Fibroblast of skin of abdomen (primary cell): ENCODE data around the gene CHST11.
A peak's percentile ranks its signal among the peaks of the same experiment; 100 is the strongest.
"Not testable (repeated sequence)": the region's sequence is repeated elsewhere in the genome, so short reads cannot be mapped to it uniquely, and the experiment has no call there.

Experiments
- DNase-seq: peaks from one replicate; pipeline ENCODE4 v3.0.0-alpha.2; 2013

The CHST11 gene

DNA sequence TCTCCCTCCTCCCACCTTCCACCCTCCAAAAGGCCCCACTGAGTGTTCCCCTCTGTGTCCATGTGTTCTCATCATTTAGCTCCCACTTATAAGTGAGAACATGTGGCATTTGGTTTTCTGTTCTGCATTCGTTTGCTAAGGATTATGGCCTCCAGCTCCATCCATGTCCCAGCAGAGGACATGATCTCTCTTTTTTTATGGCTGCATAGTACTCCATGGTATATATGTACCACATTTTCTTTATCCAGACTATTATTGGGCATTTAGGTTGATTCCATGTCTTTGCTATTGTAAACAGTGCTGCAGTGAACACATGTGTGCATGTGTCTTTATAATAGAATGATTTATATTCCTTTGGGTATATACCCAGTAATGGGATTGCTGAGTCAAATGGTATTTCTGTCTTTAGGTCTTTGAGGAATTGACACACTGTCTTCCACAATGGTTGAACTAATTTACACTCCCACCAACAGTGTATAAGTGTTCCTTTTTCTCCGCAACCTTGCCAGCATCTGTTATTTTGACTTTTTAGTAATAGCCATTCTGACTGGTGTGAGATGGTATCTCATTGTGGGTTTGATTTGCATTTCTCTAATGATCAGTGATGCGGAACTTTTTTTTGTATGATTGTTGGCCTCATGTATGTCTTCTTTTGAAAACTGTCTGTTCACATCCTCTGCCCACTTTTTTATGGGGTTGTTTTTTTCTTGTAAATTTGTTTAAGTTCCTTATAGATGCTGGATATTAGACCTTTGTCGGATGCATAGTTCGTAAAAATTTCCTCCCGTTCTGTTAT, 287.2 kb downstream of the CHST11 start:
- DNase-seq = not testable (repeated sequence)

DNA sequence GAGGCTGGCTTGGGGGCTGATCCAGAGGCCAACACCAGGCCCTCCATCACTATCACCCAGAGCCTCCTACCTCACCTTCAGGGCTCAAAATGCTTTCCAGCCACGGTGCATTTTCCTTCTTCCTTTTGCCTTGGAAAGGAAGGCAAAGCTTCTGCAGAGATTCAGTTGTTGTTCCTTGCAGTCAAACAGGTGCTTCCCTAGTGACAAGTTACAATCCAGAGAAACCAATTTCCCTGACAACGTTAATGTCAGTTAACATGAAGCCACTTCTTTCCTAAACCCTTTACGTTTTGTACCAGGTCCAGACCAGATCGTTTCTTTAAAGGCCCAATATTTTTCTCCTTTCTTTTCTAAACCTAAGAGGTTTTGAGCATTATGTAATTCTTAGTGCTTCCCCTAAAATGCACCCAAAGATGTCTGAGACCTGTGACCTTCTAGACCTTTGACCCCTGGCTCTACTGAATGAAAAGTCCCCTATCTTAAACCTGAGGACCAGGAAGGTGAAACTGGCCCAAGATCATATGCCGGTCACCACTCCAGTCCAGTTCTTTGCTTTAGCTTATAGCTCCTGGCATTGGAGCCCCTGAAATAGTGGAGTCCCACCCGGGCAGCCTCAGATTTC, 289.8 kb downstream of the CHST11 start:
- DNase-seq = no peak

DNA sequence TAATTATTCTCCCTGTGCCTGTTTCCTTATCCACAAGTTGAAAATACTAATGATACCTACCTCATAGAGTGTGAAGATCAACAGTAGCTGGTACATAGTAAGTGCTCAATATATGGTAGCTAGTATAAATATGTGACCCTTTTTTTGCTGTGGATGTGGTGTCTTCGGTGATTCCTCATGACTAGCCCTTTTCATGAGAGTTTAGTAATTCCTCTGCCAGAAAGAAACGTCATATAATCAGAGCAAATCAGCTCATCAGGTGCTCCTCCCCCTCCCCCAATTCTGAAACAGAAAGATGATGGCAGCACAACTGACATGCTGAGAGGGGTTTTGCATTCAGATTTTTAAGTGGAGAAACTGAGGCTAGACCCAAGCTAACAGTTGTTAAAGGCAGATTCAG, 290.6 kb downstream of the CHST11 start:
- no peak for DNase-seq

DNA sequence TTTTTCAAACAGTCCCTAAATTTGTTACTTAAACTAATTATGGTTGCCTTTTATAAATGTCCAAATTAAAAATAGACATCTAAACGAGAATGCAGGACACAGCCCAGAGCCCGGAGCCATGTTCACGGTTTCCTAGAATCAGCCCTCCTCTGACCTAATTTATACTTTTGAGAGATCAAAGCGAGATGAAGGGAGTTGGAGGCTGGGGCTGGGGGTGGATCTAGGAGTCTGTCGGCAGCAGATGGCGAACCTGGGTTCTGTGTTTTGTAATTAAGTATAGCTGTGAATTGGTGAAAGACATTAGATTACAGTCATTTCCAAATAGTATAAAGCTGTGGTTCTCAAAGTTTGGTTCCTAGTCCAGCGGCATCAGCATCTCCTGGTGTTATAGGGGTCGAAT, 291.2 kb downstream of the CHST11 start:
- DNase-seq = no peak

DNA sequence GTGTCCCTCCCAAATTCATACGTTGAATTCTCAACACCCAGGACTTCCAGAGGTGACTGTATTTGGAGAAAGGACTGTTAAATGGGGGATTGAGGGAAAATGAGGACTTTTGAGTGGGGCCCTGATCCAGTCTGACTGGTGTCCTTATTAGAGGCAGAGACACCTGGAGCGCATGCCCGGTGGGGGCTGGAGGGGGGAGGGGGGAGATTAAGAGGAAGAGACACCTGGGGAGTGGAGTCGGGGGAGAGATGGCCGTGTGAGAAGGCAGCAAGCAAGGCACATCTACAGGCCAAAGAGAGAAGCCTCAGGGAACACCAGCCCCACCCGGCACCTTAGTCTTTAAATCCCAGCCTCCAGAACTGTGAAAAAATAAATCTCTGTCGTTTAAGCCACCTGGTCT, 291.6 kb downstream of the CHST11 start:
- DNase-seq = no peak

DNA sequence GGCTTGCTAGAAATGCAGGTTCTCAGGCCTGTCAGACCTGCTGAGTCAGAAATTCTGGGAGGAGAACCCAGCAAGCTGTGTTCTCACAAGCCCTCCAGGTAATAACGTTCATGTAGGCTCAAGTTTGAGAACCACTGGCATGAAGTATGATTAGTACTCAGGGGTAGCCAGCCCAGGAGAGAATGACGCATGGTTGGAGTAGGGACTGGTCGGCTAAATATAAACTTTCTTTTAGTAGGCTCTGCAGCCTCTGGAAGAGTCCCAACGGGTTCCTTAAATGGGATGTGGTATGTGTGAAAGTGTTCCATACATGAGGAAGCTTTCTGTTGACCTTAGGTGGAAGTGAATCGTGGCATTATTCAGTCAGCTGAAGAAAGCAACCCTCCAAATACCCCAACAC, 292.0 kb downstream of the CHST11 start:
- peak; percentile 46 for DNase-seq

DNA sequence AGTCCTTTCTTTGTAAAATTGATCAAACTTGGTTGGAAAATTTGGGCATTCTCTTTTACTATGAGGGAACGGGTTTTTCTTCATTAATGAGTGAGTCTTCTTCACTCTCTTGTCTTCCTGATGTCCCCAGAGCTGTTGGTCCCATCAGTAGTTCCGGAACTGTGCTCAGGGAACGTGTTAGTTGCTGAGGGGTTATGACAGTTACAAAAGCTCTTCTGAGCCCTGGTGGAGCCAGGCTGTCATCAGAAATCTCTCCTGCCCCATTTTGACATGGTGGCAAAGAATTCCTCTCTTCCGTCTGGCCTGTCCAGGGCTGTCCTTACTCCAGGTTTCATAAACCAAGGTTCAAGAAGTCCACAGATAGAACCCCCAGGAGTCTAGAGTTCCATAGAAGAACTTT, 292.8 kb downstream of the CHST11 start:
- DNase-seq = no peak

DNA sequence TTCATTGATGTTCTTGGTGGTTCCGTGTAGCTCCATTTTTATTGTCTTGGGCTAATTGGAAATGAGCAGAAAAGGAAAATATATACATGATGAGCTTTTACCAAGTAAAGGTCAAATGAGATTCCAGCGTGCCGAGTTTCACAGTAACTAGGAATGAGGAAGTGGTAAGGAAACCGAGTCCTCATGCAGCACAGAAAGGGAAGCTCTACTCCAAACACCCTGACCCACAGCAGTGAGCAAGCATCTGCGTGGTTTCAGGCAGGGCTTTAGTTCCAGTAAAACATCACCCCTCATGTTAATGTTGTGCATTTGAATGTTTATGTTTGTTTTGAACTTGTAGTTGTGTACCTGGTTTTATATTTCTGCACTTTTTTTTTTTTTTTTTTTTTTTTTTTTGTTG, 293.3 kb downstream of the CHST11 start:
- DNase-seq = peak; percentile 76

DNA sequence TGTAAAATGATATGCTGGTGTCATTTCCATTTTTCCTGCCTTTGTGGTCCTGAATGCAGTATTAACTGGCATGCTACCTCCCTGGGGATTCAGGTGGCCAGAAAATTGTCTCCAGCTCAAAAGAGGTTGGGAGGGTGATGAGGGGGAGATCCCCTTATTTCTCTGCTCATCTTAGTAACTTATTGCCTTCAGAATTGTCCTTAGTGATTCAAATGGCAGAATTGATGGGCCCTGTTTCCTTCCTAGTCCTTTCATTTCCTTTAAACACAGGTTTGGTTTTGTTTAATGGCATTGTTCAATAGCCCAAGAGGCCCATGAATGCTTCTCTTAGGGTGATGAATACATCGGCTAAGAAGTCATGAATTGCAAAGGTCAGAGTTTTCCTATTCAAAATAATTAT, 294.4 kb downstream of the CHST11 start:
- DNase-seq = no peak

DNA sequence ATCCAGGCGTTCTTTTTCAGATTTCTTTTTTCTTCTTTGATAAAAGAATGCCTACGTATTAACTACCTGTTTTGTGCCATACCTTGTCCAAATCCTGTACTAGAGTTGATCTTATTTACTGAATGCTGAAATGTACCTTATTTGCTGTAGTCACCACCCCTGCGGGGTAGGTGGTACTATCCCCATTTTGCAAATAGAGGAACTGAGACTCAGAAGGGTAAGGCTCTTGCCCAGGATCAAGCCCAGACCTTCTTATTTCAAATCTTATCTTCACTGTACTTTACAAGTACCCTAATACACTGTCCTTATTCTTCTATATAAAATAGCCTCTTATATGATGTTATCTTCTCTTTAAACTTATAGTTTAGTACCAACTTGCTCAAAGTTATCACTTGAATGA, 294.8 kb downstream of the CHST11 start:
- no peak for DNase-seq

DNA sequence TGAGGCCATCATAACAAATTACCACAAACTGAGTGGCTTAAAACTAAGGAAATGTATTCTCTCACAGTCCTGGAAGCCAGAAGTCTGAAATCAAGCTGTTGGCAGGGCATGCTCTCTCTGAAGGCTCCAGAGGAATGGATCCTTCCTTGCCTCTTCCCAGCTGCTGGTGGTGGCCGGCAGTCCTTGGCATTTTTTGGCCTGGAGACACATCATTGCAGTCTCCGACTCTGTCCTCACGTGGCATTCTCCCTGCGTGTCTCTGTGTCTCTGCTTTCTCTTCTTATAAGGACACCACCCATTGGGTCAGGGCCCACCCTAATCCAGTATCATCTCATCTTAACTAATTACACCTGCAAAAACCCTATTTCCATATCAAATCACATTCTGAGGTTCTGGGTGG, 295.3 kb downstream of the CHST11 start:
- no peak for DNase-seq

DNA sequence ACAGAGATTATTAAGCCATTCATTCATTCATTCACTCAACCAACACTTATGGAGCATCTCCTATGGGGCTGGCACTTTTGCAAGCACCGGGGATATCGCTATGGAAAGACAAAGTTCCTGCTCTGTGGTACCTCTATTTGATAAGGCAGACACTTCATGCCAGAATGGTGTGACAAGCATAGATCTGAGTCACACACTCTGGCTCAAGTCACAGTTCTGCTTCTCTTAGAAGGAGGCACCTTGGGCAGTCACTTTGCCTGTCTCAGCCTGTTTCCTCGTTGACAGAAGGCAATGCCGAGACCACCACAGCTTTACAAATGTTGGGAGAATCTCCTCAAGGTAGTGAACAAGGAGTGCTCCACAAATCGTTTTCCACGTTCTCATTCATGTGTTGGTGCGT, 296.1 kb downstream of the CHST11 start:
- DNase-seq = no peak

DNA sequence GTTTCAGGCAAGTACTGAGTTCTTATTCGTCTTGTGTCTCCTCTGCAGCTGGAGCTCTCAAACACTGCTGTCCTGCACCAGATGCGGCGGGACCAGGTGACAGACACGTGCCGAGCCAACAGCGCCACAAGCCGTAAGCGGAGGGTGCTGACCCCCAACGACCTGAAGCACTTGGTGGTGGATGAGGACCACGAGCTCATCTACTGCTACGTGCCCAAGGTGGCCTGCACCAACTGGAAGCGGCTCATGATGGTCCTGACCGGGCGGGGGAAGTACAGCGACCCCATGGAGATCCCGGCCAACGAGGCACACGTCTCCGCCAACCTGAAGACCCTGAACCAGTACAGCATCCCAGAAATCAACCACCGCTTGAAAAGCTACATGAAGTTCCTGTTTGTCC, 300.2 kb downstream of the CHST11 start:
- no peak for DNase-seq

DNA sequence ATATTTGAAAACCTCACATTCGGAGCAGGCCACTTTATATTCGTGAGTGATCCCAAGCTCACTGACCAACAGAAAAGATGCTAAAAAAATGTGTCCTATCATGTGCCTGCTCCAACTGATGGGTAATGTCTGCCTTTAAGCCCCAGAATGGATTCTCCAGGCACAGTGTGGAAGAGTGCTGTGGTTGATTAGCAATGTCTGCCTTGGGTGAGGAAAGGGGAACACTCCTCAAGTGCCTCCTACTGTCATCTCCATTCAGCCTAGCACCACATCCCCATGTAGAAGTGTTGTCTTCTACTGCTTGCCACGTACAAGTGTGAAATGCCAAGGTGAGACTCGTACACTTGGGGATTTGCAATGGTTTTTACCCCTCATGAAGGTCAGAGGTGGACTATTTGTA, 302.0 kb downstream of the CHST11 start:
- DNase-seq = no peak

DNA sequence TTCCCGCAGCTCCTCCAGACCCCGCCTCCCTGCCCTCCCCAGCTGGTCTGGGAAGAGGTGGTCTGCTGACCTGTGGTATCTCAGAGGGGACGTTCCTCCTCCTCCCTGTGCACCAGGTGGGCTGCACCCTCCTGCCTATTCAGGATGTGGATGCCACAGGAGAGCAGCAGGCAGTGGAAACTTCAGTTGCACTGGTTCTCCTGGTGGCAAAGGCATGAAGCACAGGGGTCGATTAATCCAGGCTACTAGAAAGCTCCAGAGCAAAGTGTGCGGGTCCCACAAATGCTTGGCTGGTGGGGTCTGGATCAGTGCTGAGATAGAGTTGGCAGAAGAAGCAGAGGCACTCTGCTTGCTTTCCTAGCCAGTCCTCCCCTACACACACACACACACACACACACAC, 304.3 kb downstream of the CHST11 start:
- DNase-seq = no peak

DNA sequence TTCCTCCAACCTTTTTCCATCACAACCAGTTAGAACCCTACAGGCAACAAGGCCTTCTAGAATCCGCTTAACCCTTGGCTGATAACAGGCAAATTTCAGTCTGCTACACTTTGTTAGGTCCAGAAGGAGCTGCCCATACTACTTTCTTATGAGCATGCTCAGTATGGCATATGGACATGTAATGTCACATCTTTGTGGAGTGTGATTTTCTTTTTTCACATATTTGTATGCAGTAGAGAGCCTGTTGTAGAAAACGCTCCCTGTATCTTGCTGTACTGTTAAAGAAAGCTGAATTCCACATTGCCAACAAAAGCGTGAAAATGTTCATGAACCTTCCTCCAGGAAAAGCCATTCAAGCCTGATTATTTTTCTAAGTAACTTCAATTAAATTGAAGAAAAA, 304.9 kb downstream of the CHST11 start:
- DNase-seq = no peak

DNA sequence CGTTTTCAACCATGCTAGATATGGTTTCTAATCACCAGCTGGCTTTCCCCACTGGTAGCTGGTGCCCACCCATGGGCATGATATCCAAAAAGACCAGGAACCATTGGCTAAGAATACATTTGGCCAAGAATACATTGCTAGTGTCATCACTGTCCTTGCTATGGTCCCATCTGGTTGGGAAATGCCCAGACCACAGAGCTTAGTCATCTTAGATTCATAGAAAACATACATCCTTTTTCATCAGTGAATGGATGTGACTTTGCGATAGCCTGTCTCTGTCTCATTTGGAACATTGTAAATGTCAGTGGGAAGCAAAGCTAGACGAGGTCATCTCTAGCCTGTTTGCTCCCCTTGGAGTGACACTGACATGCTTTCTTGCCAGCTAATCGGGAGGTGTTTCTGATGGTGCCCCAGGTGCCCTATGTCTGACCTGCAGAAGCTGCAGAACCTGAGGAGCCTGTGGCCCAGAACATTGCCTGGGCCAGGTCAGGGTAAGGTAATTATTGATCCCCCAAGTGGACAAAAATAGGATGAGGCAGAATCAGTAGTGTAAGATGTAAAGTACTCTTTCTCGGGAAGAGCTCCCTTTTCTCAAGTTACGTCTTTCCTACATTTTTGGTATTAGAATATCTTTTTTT, 306.5 kb downstream of the CHST11 start:
- peak; percentile 65 for DNase-seq

DNA sequence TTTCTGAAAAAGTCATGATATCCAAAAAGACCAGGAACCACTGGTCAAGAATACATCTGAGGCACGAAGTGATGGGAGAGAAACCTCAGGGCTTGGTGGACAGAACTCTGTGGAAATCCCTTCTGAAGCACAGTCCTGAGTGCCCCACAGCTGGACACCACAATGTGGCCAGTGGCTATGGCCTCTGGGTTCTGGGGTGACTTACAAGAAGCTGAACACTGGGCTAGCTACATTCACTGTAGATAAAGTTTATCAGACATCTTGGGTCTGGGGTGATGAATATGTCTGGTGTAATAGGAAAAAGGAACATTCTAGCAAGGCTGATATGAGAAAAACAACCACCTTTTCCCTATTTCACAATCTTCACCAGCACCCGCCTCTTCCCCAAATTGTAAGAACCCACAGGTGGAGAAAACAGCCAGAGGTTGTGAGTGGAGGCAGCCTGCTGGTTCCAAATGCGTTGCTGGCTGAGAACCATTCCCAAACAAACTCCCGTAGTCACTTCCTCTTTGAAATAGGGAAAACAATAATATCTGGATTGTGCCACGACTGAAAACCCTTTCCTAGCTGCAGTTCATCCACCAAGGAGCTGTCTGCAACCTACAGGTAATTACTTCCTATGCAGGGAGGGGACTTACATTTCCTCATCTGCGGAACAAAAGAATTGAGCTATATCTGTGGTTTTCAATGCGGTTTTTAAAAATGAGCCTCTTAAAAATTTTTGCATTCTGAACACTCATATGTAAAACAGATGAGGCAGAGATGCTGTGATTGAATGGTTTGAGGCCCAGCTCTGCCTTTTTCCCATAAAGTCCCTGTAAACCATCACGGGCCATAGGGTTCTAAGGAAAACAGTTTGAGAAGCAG, 307.7 kb downstream of the CHST11 start:
- peak; percentile 57 for DNase-seq

DNA sequence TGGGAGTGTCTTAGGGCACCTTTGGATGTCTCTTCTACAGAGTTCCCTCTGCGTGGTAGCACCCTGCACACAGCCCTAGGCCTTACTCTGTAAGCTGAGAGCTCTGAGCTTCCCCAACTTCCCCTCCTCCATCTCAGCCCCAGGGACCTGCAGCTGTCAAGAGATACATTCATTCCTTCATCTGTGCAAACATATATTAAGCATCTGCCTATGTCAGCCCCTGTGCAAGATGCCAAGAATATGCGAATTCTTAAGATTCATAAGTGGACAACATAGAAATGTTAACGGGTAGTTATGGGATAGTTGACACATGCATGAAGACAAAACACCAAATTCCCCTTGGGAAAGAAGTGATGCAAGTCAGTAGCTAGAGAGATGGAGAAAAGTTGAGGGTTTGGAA, 310.5 kb downstream of the CHST11 start:
- peak; percentile 60 for DNase-seq

DNA sequence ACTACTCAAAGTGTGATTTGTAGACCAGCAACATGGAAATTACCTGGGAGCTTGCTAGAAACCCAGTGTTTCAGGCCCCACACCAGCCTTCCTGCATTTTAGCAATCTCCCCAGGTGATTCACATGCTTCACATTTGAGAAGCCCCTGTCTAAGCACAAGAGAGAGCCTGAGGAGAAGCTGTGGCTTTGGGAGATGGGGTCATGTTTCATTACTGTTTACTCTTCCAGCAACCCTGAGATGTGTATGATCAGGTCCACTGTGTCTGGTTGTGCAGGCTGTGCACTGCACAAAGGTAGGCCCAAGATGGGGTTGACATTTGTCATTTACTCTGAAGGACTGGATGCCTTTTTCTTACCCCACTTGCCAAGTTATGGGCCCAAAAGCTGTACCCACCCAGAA, 311.3 kb downstream of the CHST11 start:
- DNase-seq = no peak

DNA sequence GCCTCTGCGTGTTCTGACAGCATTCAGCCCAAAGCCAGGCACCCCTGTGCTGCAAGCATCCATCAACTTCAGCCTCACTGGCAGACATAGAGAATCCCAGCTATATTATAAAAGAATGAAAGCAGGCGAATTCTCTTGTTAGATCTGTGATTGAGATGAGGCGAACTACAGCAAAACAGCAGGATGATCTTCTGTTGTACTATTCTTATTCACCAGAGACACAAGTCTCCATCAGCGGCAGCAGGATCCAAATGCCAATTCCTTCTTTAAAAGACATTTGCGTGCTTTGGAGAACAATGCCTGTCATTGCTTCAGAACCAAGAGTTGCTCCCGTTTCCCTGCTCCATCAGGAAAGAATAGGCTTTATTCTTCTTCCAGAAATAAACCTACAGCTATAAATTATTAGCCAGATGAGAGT, 312.4 kb downstream of the CHST11 start:
- no peak for DNase-seq

DNA sequence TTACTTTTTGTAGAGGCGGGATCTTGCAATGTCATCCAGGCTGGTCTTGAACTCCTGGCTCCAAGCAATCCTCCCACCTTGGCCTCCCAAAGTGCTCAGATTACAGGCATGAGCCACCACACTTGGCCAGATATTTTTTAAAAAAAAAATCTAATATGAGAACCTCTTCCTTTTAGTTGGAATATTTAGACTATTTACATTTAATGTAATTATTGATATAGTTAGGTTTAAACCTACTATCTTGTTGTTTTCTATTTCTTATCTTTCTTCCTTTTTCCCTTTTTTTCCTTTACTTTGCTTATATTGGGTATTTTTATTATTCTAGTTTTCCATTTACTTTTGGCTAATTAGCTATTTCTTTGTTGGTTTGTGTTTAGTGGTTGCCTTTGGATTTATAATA, 315.6 kb downstream of the CHST11 start:
- DNase-seq = no peak

DNA sequence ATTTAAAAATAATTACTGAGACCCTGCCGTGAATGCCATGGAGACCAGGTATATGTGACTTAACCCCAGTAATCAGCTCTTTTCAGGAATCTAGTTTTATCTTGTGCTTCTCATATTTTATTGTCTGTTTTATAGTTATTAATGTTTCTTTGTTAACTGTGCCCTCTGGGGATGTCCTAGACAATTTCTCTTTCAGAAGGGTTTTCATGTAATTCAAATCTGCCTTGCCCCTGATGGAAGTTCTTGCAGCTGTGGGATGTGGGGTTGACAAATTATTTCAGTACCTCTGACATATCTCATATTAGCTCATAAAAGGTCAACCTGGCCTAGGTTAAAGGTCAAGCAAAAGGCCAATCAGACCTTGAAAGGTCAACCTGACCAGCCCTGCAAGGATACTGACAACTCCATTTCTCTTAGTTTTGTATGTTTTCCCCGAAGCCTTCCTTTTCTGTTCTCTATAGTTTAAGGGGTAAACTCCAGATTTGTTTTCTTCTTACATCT, 319.0 kb downstream of the CHST11 start:
- DNase-seq = no peak
